Bronchial epithelial cell (primary cell): Measurements from ENCODE around the gene GIPC3. TPM values are rescaled to one million over a fixed set of nuclear protein-coding genes. Genes with fewer than 3 reads are reported as not detected.

Experiments
- DNase-seq: peaks from one replicate; pipeline ENCODE4 v3.0.0-alpha.2; 2010; ENCODE audit warnings: low read depth
- FAIRE-seq: peaks from 2 replicates; lab custom pipeline; 2011; peaks lifted over from hg19 to GRCh38; lab: Jason Lieb, UNC
- H3K27me3 ChIP-seq: 2 replicates; pipeline ENCODE4 v1.5.1; 2011; ENCODE audit warnings: low read length; ENCODE audit not compliant: control insufficient read depth, insufficient read depth
- H3K36me3 ChIP-seq: 2 replicates; pipeline ENCODE4 v1.5.1; 2011; ENCODE audit warnings: low read length; ENCODE audit not compliant: control insufficient read depth, insufficient read depth
- H3K4me3 ChIP-seq: 2 replicates; pipeline ENCODE4 v1.5.1; 2011; ENCODE audit warnings: mild to moderate bottlenecking, low read depth, low read length, control low read depth
- CTCF ChIP-seq: IDR thresholded peaks from 2 replicates; pipeline ENCODE4 v1.5.1; 2011; ENCODE audit warnings: mild to moderate bottlenecking, moderate library complexity, low read length, control low read depth, inconsistent platforms; ENCODE audit not compliant: insufficient read depth, severe bottlenecking
- total RNA-seq: library from RNA; depleted of rRNA; stranded (reverse); fragments of >200 nt; gene quantifications from 2 replicates; pipeline ENCODE4 v1.2.1, GENCODE V29; 2014

Gene GIPC3
- total RNA-seq, 1 donor from 2014 or later: not detected

GRCh38 chr19:3573858-3574637 is 11.2 kb upstream of the GIPC3 start:
- TF ChIP-seq CTCF: no peak
- DNase-seq: peak; percentile 90
- no peak for FAIRE-seq
- Histone ChIP-seq H3K27me3 (no peaks in the 10 kb centered on the region), H3K4me3 (peak overlapping the region; percentile 92), H3K36me3 (peaks cover 8% of the 10 kb centered on the region)

GRCh38 chr19:3575260-3575741 is 10.0 kb upstream of the GIPC3 start:
- TF ChIP-seq CTCF: peak; percentile 33
- Histone ChIP-seq H3K4me3 (no peak overlapping the region), H3K36me3 (peaks cover 8% of the 10 kb centered on the region), H3K27me3 (no peaks in the 10 kb centered on the region)
- FAIRE-seq (no peak), DNase-seq (no peak)

- DNase-seq (no peak), FAIRE-seq (no peak)
- H3K27me3 ChIP-seq: no peaks in the 10 kb centered on the region
- H3K36me3 ChIP-seq: peaks cover 8% of the 10 kb centered on the region
- no peak overlapping the region for H3K4me3 ChIP-seq
- no peak for TF ChIP-seq CTCF
Observed at GRCh38 chr19:3575949-3576673, 9.2 kb upstream of the GIPC3 start.

- no peak for TF ChIP-seq CTCF
- FAIRE-seq: no peak
Observed at GRCh38 chr19:3576696-3577443, 8.4 kb upstream of the GIPC3 start.

GRCh38 chr19:3577723-3578344 is 7.4 kb upstream of the GIPC3 start:
- DNase-seq (no peak), FAIRE-seq (no peak)
- peaks cover 8% of the 10 kb centered on the region for H3K36me3 ChIP-seq
- no peaks in the 10 kb centered on the region for H3K27me3 ChIP-seq
- no peak for TF ChIP-seq CTCF
- no peak overlapping the region for H3K4me3 ChIP-seq

More at GRCh38 chr19:3576696-3577443, 8.4 kb upstream of the GIPC3 start:
- Histone ChIP-seq H3K36me3 (peaks cover 8% of the 10 kb centered on the region), H3K27me3 (no peaks in the 10 kb centered on the region), H3K4me3 (peak overlapping the region; percentile 10)
- no peak for DNase-seq
